HG03066 (cell line): ENCODE results near the gene PCBP2.

ENCODE experiments used
- ATAC-seq: cut with Tn5 transposase; IDR thresholded peaks from one replicate; pipeline ENCODE4 v1.9.1; 2021; ENCODE audit warnings: low read depth; ENCODE audit not compliant: unreplicated experiment

Gene PCBP2

DNA sequence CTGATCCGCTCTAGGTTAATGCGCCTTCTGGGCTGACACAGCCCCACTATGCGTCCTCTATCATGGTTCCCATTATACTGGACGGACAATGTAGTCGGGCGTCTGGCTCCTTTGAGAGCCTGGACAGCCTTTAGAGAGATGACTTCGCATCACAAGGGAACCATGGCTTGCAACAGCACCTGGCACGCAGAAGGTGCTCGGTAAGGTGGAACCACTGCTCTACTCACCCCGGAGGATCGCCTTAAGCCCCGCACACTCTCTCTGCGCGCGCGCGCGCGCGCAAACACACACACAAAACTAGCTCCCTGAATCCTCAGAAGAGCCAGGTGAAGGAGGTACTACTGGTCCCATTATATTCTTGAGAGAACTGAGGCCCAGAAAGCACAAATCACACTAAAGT, 40.3 kb downstream of the PCBP2 start:
- ATAC-seq = no peak

DNA sequence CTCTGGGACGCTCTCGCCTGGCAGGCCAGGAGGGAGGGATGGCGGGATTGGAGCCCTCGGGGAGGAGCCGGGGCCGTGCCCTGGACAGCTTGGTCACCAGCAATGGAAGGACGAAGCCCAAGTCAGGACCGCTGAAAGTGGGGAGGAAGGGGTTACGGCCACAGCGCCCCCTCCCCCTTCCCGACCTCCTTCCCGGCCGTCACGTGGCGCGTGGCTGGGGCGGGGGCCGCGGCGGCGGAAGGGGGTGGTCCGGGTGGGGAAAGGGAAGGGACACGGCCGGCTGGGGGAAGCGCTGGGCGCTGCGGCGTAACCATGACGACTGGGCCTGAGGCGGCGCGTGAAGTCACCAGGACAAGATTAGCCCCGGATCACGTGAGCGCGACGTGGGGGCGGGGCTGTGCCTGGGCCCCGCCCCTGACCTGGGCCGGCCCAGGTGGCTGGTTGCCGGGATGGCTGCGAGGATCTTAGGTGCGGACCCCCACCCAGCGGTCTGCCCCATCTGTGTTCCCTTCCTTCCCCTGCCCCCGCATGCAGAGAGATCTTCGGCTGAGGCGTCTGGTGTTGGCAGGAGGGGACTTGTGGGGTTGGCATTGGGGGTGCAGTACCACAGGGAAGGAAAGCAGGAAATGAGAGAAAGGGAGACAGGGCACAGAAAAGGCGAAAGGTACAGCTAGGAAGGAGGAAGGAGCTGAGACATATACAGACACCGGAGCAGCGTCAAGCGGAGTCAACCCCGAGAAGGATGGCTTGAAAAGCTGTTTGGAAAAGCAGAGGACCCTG, 41.1 kb downstream of the PCBP2 start:
- peak; percentile 92 for ATAC-seq

DNA sequence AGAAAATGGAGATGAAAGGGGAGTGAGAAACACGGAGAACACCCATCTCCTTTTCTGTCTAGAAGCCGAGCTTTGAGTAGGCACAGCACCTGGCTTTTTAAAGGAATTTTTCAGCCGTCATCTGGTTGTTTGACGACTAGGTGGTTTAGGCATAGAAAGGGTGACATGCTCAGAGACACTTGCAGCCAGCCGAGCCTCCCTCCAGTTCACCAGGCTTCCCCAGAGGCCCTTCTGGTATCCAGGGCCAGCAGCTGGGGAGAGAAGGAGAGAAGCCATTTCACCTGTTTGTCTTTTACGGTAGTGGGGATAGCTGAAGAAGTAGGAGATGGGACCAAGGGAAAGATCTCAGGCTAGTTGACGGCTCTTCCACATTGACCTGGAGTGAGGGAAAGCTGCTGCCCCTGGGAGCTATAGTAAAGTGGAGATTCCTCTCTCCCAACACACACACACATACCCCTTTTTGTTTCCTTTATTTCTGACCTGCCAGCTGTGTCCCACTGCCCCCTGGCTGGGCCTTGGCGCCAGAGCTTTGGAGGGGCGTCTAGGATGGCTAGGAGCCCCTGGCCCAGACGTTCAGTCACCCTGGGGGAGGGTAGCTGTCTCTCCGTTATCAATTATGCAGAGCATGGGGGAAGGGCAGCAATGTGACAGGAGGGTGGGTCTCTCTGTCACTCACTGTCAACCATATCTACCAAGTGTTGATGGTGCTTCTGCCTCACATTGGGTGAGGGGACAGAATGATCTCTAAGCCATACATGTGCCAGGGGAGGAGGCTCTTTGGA, 41.9 kb downstream of the PCBP2 start:
- ATAC-seq = no peak

DNA sequence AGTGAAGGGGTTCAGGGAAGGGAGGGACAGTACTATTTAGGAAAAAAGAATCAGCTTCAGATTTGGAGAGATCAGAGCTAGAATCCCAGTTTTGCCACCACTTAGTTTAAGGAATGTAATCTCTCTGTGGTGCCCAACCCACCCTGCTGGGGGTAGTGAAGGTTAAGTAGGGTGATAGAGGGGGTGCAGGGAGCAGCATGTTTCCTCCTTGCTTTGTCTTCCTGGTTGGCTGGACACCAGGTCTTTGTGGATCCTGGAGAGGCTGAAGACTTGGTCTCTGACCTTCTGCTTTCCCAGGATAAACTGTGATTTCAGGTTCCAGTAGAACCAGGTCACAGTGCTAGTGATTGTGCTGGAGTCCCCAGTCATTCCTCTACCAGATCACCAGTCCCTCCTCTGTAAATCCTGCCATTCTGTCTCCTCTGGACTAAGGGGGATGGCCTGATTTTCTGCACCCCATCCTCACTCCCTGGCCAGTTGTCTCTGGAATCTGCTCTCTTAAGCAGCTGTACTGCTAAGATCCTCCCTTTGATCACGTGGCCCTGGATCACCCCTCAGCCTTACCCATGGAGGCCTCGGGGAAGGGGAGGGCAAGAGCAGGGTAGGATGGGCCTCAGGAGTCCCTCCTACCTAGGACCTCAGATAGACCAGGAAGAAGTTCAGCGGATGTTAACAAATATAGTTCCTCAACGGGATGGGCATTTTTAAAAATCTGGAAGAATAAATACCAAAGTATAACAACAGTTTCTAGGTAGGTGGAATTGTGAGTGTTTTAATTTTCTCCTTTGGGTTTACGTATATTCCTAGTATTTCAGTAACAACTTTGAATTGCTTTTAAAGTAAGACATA, 44.2 kb downstream of the PCBP2 start:
- no peak for ATAC-seq

DNA sequence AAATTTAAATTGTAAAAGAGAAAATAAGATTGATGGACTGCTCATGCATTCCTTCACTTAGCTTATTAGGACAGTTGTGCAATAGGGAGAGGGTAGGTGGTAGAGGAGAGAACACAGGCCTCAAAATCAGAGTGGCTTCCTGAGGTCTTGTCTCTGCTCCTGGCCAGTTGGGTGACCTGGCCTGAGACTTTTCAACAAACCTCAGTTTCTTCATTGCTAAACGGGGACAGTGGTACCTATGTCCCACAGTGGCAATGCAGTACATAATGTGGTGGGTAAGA, 44.8 kb downstream of the PCBP2 start:
- no peak for ATAC-seq

DNA sequence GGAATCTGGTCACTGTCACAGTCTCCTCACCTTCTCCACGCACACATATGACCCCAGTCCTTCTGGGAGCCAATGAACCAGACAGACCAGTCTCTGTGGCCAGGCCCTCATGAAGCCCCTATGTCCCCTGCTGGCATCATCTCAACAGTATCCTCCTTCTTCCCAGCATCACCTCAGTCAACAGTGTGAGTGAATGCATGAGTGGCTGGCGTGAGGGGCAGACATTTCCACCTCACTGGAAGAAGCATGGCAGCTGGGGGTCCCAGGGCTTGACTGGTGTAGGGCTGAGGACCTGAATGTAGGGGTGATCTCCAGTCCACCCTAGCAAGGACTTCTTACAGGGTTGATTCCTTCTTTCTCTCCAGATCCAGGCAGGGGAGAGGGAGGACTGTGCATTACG, 45.6 kb downstream of the PCBP2 start:
- no peak for ATAC-seq

DNA sequence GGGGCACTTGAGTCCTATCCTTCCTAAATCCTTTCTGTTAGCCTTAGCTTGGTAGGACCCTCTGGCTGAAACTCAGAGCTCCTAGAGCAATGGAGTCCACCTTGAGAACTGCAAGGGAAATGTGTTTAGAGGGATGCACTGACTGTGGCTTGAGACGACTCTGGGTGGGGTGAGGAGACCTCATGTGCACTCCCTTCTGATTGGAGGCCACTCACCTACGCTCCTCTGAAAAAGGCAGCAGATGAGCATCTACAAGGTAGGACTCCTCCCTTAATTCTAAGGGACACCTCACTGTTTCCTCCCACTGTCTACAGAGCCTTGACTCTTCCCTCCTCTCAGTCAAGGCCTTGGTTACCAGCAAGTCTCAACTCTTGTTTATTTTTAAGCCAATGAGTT, 46.3 kb downstream of the PCBP2 start:
- no peak for ATAC-seq

DNA sequence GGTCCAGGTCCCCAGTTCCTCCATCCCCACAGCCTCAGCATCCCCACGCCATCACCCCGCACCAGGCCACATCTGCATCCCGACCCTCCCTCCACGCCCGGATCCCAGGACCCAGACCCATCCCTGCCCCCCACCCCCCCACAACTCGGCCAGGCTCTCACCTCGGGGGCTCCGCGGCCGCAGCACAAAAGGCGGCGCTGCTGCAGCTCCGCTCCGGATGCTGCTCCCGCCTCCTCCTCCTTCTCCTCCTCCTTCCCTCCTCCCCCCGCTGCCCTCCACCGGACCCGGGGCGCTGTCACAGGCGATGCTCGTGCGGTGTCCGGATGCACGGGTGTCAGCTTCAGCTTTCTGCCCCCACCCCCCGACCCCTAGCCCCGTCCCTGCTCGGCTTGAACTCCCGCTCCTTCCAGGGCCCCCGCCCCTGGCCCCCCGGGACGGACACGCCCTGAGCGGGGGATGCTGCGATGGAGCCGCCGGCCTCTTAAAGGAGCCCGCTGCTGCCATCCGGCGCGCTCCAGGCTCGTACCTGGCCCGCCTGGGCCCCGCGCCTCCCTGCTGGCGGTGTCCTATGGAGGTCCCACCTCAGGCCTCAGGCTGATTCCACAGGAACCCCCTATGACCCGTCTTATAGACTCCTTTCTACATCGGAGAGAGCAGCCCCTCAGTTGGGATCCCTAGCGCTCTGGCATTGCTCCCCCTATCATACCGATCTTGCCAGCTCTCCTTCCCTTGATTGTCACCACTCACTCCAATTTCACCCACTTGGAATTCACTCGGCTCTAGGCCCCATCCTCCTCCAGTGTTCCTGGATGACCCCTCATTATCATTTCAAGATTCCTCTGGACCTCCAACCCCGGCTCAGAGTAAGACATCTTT, 47.6 kb downstream of the PCBP2 start, which contains the start of gene MAP3K12:
Gene MAP3K12 (minus strand): TSS at position 193 of the 876 bp plus-strand sequence. CDS start 12,067 bp downstream, outside the sequence.
- no peak for ATAC-seq

DNA sequence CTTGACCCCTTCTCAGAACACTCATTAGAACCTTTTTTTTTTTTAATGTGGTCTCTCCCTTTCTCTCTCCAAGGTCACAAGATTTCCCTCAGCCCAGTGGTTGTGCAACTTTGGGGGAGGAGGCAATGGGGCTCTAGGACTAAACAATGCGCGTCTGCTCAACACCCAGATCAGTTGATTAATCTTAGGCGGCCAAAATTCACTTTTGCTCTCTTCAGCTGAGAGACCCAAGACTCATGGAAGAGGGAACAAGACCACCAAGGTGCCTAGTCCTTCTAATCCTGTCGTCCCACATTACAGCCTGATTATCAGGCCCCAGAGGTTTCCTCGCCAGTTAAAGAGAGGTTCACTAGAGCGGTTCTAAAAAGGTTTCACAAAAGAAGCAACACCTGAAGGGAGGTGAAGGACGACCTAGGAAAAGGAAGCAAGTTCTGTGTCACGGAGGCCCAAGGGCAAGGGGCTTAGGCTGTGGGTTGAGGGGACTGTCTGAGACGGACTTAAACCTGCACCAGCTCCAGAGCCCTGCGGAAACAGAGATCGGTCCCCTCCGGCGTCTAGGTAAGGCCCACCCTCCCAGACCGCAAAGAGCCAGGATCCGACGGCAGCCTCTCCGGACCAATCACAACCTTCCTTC, 48.4 kb downstream of the PCBP2 start:
- ATAC-seq = no peak

DNA sequence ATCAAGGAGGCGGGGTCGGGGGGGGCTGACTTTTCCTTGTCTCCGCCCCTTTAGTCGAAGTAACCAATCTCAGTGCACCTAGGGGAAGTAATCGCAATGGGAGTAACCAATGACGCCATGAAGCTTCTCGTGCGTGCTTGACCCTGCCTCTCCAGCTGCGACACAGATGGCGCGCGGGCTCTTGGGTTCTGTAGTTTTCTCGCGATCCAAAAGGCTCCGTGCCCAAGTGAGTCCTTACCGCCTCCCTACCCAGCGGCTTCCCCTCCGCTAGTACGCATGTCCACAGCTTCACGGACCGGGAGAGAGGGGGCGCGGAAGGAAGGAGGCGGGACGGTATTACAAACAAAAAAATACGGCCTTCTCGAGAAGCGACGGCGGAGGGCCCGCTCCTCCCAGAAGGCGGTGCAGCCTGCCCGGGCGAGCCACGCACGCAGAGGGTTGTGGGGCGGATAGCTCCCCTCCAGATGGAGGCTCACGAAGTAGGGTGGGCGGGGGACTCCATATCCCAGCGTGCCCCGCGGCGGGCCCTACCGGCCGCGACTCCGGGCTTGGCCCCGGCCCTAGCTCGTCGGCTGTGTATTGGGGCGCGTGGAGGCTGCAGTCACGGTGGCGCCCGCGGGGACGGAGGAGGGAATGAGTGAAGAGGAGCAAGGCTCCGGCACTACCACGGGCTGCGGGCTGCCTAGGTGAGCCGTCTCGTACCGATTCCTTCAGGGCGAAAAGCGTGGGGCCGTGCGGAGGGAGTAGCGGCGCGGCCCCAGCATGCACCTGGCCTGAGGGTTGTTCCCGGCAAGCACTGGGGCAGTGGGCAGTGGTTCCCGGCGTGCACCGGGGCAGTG, 49.1 kb downstream of the PCBP2 start, which contains the start of gene TARBP2:
Gene TARBP2 (plus strand): TSS at position 508 of the 839 bp plus-strand sequence. CDS start 126 bp downstream, at position 634.
- peak; percentile 82 for ATAC-seq

- ATAC-seq = no peak
Observed at GRCh38 chr12:53501615-53502181, 49.8 kb downstream of the PCBP2 start.

- no peak for ATAC-seq
Observed at GRCh38 chr12:53502331-53502730, 50.4 kb downstream of the PCBP2 start.

GRCh38 chr12:53502983-53503728, 51.3 kb downstream of the PCBP2 start:
- no peak for ATAC-seq

DNA sequence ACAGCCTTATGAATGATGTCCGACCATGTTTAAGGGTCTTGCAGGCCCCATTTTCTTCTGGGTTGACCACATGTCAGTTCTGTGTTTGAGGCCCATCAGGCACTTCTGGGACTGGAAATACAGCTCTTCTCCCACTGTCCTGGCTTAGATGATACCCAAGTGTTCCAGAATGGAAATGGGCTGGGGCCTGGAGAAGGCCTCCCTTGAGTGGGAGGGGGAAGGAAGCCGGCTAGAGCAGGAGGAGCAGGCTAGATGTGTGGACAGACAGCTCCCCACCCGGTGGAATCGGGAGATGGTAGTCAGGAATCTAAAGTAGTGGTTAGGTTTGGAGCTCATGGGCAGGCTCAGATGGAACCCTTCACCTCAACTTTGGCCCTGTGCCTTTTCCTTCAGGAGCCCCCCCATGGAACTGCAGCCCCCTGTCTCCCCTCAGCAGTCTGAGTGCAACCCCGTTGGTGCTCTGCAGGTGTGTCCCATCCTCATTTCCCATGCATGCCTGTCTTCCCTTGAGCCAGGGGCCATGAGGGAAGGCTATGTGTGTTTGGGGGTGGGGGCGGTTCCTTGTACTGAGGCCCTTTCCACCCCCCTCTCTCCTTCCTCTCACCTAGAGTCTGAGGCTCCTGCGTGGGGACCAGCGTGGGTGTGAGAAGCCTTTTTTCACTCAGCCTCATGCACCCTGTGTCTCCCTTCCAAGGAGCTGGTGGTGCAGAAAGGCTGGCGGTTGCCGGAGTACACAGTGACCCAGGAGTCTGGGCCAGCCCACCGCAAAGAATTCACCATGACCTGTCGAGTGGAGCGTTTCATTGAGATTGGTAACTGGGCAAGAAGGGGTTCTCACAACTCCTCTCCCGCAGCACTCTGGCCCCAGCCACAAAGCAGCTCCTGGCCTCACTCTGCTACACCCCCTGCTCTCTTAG, 52.4 kb downstream of the PCBP2 start:
- no peak for ATAC-seq

DNA sequence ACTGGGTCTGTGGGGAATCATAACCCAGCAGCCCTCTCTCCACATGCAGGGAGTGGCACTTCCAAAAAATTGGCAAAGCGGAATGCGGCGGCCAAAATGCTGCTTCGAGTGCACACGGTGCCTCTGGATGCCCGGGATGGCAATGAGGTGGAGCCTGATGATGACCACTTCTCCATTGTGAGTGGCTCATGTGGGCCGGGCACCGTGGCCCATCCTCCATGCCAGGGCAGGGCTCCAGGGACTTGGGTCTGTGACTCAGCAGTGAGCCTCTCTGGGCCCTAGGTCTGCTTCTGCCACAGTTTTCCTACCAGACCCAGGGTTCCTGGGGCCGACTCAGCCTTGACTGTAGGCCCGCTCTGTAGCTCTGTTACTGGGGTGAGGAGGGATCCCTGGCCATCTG, 53.2 kb downstream of the PCBP2 start:
- no peak for ATAC-seq

DNA sequence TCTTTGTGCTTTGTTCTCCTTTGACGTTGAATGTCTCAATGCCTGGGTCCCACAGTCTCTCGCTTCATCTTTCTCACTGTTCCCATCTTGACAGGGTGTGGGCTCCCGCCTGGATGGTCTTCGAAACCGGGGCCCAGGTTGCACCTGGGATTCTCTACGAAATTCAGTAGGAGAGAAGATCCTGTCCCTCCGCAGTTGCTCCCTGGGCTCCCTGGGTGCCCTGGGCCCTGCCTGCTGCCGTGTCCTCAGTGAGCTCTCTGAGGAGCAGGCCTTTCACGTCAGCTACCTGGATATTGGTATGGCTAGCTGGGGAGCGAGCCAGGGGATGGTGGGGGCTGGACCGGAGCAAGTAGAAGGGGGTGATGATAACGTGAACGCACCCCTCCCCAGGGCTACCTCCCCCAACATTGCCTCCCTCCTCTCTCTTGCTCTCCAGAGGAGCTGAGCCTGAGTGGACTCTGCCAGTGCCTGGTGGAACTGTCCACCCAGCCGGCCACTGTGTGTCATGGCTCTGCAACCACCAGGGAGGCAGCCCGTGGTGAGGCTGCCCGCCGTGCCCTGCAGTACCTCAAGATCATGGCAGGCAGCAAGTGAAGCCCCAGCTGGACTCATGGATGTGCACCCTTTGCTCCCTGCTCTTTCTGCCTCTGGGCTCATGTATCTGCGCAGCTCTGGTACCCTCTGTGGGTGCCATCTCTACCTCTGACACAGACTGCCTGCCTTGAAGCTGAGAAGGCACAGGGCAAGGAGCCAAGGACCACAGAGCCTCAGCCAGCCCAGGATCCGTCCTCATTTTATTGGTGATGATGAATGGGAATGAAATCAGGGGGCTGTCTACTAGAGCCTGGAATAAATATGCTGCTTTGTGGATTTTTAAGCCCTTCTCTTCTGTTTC, 53.9 kb downstream of the PCBP2 start:
- ATAC-seq = no peak
